Activated CD8-positive, alpha-beta T cell treated with anti-CD3 and anti-CD28 coated beads, Interleukin-2, amount 10 ng/mL, durations not matched to agents 7 days and 5 days (primary cell): ENCODE data around the gene EMP3. TPM values are rescaled to one million over a fixed set of nuclear protein-coding genes. Genes with fewer than 3 reads are reported as not detected.
"Not testable (repeated sequence)": the region's sequence is repeated elsewhere in the genome, so short reads cannot be mapped to it uniquely, and the experiment has no call there.

Experiments
- ATAC-seq: fragments of 150-1000 bp; cut with Tn5 transposase; one replicate; pipeline ENCODE4 v1.10.0; 2021; ENCODE audit warnings: moderate library complexity
- CTCF ChIA-PET: fragments of 350-600 bp; sonication (Branson Sonifier 250); formaldehyde crosslinking; loops from one replicate; lab custom pipeline; 2021; ENCODE audit warnings: antibody characterized with exemption; lab: Charles Lee
- POLR2A ChIA-PET: fragments of 350-600 bp; sonication (Branson Sonifier 250); formaldehyde crosslinking; loops from one replicate; lab custom pipeline; 2021; ENCODE audit warnings: antibody characterized with exemption; lab: Charles Lee
- DNase-seq: peaks from one replicate; pipeline ENCODE4 v3.0.0-alpha.2; 2020
- H3K27ac Mint-ChIP-seq: one replicate; pipeline ENCODE4 v1.8.0; 2021; ENCODE audit warnings: mild to moderate bottlenecking, mixed read lengths
- H3K27me3 Mint-ChIP-seq: one replicate; pipeline ENCODE4 v1.8.0; 2021; ENCODE audit warnings: low read depth, mixed read lengths
- H3K36me3 Mint-ChIP-seq: one replicate; pipeline ENCODE4 v1.8.0; 2021; ENCODE audit warnings: low read depth, mixed read lengths
- H3K4me1 Mint-ChIP-seq: one replicate; pipeline ENCODE4 v1.8.0; 2021; ENCODE audit warnings: low read depth, mixed read lengths
- H3K4me3 Mint-ChIP-seq: one replicate; pipeline ENCODE4 v1.8.0; 2021; ENCODE audit warnings: mild to moderate bottlenecking, mixed read lengths
- H3K9me3 Mint-ChIP-seq: one replicate; pipeline ENCODE4 v1.8.0; 2022; ENCODE audit warnings: mixed read lengths; ENCODE audit not compliant: insufficient read depth
- total RNA-seq, 2 experiments: library from RNA; stranded (reverse); gene quantifications; one replicate each; pipeline ENCODE4 v1.2.3, GENCODE V29; 2021

EMP3 gene, protein sequence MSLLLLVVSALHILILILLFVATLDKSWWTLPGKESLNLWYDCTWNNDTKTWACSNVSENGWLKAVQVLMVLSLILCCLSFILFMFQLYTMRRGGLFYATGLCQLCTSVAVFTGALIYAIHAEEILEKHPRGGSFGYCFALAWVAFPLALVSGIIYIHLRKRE
- total RNA-seq, result 100 to 1,000 TPM; 300 to 320 TPM

- POLR2A ChIA-PET, result interaction anchor here (1.3 to 8.6 kb wide), 2 partner anchors 6 to 122 kb away, joined by 3 to 125 read pairs; no protein-coding TSS in a partner anchor
These were observed at the start of gene EMP3 for GRCh38 chr19:48325265-48325910. TSS of gene EMP3 (plus strand) at chr19:48325552. CDS start at chr19:48326845, 1,293 bp downstream.

DNA sequence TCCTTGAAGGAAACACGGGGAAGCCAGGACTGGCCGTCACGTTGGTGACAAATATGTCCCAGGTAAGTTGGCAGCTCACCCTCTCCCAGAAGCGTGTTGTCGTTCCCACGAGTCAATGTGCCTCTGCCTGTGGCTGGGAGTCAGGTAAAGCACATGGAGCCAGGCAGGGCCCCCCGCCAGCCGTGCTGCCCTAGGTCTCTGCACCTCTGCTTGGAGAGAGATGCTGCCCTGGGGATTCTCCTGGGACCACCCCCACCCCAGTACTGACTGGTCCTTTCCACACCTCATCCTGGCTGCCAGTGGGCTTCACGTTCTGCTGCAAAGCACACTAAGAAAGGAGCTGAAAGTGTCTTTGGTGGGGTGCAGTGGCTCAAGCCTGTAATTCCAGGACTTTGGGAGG lies 45.6 kb upstream of the EMP3 start:
- H3K4me1 Mint-ChIP-seq, result no peaks in the 10 kb centered on the region
- no peaks in the 10 kb centered on the region for H3K36me3 Mint-ChIP-seq
- H3K27me3 Mint-ChIP-seq, result no peaks in the 10 kb centered on the region
- ChIA-PET POLR2A (no interaction called here), CTCF (interaction anchor here (2.0 kb wide), 1 partner anchor 13 kb away, joined by 4 read pairs; no protein-coding TSS in a partner anchor)
- H3K27ac Mint-ChIP-seq, result no peak overlapping the region
- ATAC-seq (no peak), DNase-seq (no peak)
- H3K9me3 Mint-ChIP-seq, result no peaks in the 10 kb centered on the region
- no peak overlapping the region for H3K4me3 Mint-ChIP-seq

More at GRCh38 chr19:48325265-48325910, at the start of gene EMP3:
- Mint-ChIP-seq H3K36me3 (peaks cover 54% of the 10 kb centered on the region), H3K9me3 (peaks cover 3% of the 10 kb centered on the region), H3K27ac (peak within 1 kb of the TSS; percentile 91), H3K4me3 (peak within 1 kb of the TSS; percentile 86), H3K4me1 (peaks cover 83% of the 10 kb centered on the region), H3K27me3 (no peaks in the 10 kb centered on the region)
- ATAC-seq (peak; percentile 35), DNase-seq (peak; percentile 94)
- CTCF ChIA-PET, result interaction anchor here (0.5 to 15.7 kb wide), 3 partner anchors 10 to 165 kb away, joined by 3 to 496 read pairs (median 3); partner anchors contain the start of gene KDELR1

- Mint-ChIP-seq H3K27ac (no peak overlapping the region), H3K4me3 (no peak overlapping the region), H3K27me3 (peaks cover 7% of the 10 kb centered on the region), H3K36me3 (peaks cover 2% of the 10 kb centered on the region), H3K9me3 (no peaks in the 10 kb centered on the region), H3K4me1 (no peaks in the 10 kb centered on the region)
- ChIA-PET CTCF (interaction anchor here (1.3 kb wide), 1 partner anchor 17 kb away, joined by 4 read pairs; no protein-coding TSS in a partner anchor), POLR2A (no interaction called here)
- DNase-seq (no peak), ATAC-seq (no peak)
These were observed 41.4 kb upstream of the EMP3 start for GRCh38 chr19:48283908-48284307.

GRCh38 chr19:48284896-48285295 lies 40.5 kb upstream of the EMP3 start:
- Mint-ChIP-seq H3K27me3 (peaks cover 7% of the 10 kb centered on the region), H3K27ac (no peak overlapping the region), H3K4me1 (no peaks in the 10 kb centered on the region), H3K9me3 (no peaks in the 10 kb centered on the region), H3K4me3 (no peak overlapping the region), H3K36me3 (peaks cover 2% of the 10 kb centered on the region)
- ATAC-seq, result no peak
- POLR2A ChIA-PET, result interaction anchor here (0.6 kb wide), 1 partner anchor 838 kb away, joined by 4 read pairs; no protein-coding TSS in a partner anchor
- DNase-seq, result no peak
- CTCF ChIA-PET, result interaction anchor here (1.3 kb wide), 1 partner anchor 18 kb away, joined by 4 read pairs; no protein-coding TSS in a partner anchor

DNA sequence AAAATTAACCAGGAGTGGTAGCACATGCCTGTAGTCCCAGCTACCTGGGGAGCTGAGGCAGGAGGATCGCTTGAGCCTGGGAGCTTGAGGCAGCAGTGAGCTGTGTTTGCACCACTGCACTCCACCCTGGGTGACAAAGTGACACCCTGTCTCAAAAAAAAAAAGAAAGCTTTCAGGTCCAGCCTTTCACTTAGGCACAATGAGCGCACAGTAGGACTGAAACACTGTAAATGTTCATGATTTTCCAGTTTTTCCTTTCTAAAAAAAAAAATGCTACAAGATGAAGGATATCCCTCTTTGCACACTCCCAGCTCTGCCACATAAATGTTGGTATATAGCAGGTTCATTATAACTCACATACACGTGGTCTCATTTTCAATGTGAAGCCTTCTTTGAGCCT lies 37.6 kb upstream of the EMP3 start:
- peaks cover 8% of the 10 kb centered on the region for H3K4me1 Mint-ChIP-seq
- H3K36me3 Mint-ChIP-seq, result peaks cover 2% of the 10 kb centered on the region
- H3K27me3 Mint-ChIP-seq, result peaks cover 7% of the 10 kb centered on the region
- POLR2A ChIA-PET, result no interaction called here
- no peak overlapping the region for H3K4me3 Mint-ChIP-seq
- no peak for ATAC-seq
- no peak for DNase-seq
- CTCF ChIA-PET, result interaction anchor here (0.9 to 1.8 kb wide), 2 partner anchors 21 to 27 kb away, joined by 3 to 8 read pairs; no protein-coding TSS in a partner anchor
- H3K27ac Mint-ChIP-seq, result no peak overlapping the region
- no peaks in the 10 kb centered on the region for H3K9me3 Mint-ChIP-seq

DNA sequence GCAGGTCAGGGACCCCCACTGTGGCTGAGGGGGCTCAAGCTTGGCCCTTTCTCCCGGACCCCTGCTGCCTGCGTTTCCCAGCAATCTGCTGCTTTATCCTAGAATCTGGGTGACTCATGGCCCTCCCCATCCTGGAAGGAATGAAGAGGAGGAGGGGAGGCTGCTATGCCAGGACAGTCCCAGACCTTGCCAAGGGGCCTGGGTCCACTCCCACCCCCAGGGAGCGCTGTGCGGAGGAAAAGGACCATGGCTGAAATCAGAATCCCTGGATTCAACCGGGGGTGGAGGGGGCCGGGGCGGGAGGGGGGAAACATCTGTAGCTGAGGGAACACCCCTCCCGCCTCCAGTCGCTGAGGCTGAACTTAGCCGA lies 35.0 kb upstream of the EMP3 start:
- POLR2A ChIA-PET, result no interaction called here
- Mint-ChIP-seq H3K27me3 (peaks cover 5% of the 10 kb centered on the region), H3K4me3 (no peak overlapping the region), H3K36me3 (no peaks in the 10 kb centered on the region), H3K27ac (no peak overlapping the region), H3K4me1 (peaks cover 8% of the 10 kb centered on the region), H3K9me3 (no peaks in the 10 kb centered on the region)
- no peak for DNase-seq
- ATAC-seq, result no peak
- CTCF ChIA-PET, result interaction anchor here (0.9 to 3.7 kb wide), 7 partner anchors 13 to 72 kb away, joined by 3 to 40 read pairs (median 5); partner anchors contain the start of gene ZNF114

DNA sequence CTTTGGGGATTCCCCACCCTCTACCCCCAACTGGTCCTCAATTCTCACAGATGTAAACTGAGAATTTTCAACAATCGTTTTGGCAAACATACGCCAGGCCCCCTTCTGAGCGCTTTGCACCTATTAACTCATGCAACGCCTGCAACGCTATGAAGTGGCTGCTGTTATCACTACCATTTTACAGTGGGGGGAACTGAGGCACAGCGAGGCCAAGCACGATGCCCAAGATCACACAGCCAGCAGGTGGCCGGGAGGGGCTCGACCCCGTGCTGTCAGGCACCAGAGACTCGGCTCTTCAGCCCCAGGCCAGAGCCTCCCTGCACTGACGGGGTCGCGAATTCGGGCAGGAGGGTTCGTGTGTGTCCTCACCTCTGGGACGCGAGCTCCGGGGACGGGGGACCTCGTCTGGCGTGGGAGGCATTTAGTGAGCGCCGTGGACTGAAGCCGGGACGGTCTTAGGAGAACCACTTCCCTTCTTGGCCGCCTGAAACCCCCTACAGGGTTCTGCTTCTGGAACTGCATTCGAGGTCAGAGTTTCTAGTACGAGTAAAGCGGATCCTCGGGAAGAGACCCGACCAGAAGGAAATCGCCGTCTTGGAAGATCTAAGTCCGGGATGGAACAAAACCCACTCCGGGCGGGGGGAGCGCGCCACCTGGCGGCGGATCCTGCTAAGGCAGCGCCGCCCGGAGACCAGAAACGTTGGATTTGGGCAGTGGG lies 34.4 kb upstream of the EMP3 start:
- Mint-ChIP-seq H3K4me1 (peaks cover 8% of the 10 kb centered on the region), H3K9me3 (no peaks in the 10 kb centered on the region), H3K4me3 (peak overlapping the region; percentile 70), H3K27me3 (peaks cover 5% of the 10 kb centered on the region), H3K36me3 (no peaks in the 10 kb centered on the region), H3K27ac (no peak overlapping the region)
- ATAC-seq (peak; percentile 80), DNase-seq (peak; percentile 66)
- POLR2A ChIA-PET, result no interaction called here
- CTCF ChIA-PET, result interaction anchor here (0.8 to 3.7 kb wide), 8 partner anchors 13 to 72 kb away, joined by 3 to 40 read pairs (median 4); partner anchors contain the start of gene ZNF114

GRCh38 chr19:48291489-48291815 lies 33.9 kb upstream of the EMP3 start:
- H3K4me3 Mint-ChIP-seq, result peak overlapping the region; percentile 70
- H3K9me3 Mint-ChIP-seq, DNase-seq, H3K4me1 Mint-ChIP-seq, H3K27ac Mint-ChIP-seq, H3K36me3 Mint-ChIP-seq, H3K27me3 Mint-ChIP-seq, ATAC-seq, POLR2A ChIA-PET: not testable (repeated sequence)
- CTCF ChIA-PET, result interaction anchor here (0.8 to 3.7 kb wide), 7 partner anchors 19 to 71 kb away, joined by 4 to 40 read pairs (median 6); partner anchors contain the start of gene ZNF114

GRCh38 chr19:48292798-48293197 lies 32.6 kb upstream of the EMP3 start:
- ChIA-PET POLR2A (interaction anchor here (0.6 kb wide), 1 partner anchor 59 kb away, joined by 3 read pairs; no protein-coding TSS in a partner anchor), CTCF (interaction anchor here (0.9 to 2.0 kb wide), 6 partner anchors 22 to 94 kb away, joined by 3 to 6 read pairs (median 4); no protein-coding TSS in a partner anchor)
- DNase-seq (no peak), ATAC-seq (no peak)
- no peak overlapping the region for H3K4me3 Mint-ChIP-seq
- no peaks in the 10 kb centered on the region for H3K9me3 Mint-ChIP-seq
- no peak overlapping the region for H3K27ac Mint-ChIP-seq
- peaks cover 3% of the 10 kb centered on the region for H3K27me3 Mint-ChIP-seq
- H3K36me3 Mint-ChIP-seq, result no peaks in the 10 kb centered on the region
- H3K4me1 Mint-ChIP-seq, result peaks cover 8% of the 10 kb centered on the region

GRCh38 chr19:48295458-48295857 lies 29.9 kb upstream of the EMP3 start:
- H3K4me1 Mint-ChIP-seq, result peaks cover 8% of the 10 kb centered on the region
- H3K27me3 Mint-ChIP-seq, result no peaks in the 10 kb centered on the region
- H3K27ac Mint-ChIP-seq, result no peak overlapping the region
- ATAC-seq (no peak), DNase-seq (no peak)
- ChIA-PET POLR2A (interaction anchor here (0.6 kb wide), 1 partner anchor 37 kb away, joined by 3 read pairs; no protein-coding TSS in a partner anchor), CTCF (interaction anchor here (0.6 to 1.3 kb wide), 3 partner anchors 19 to 38 kb away, joined by 3 read pairs; no protein-coding TSS in a partner anchor)
- H3K4me3 Mint-ChIP-seq, result no peak overlapping the region
- no peaks in the 10 kb centered on the region for H3K9me3 Mint-ChIP-seq
- no peaks in the 10 kb centered on the region for H3K36me3 Mint-ChIP-seq

DNA sequence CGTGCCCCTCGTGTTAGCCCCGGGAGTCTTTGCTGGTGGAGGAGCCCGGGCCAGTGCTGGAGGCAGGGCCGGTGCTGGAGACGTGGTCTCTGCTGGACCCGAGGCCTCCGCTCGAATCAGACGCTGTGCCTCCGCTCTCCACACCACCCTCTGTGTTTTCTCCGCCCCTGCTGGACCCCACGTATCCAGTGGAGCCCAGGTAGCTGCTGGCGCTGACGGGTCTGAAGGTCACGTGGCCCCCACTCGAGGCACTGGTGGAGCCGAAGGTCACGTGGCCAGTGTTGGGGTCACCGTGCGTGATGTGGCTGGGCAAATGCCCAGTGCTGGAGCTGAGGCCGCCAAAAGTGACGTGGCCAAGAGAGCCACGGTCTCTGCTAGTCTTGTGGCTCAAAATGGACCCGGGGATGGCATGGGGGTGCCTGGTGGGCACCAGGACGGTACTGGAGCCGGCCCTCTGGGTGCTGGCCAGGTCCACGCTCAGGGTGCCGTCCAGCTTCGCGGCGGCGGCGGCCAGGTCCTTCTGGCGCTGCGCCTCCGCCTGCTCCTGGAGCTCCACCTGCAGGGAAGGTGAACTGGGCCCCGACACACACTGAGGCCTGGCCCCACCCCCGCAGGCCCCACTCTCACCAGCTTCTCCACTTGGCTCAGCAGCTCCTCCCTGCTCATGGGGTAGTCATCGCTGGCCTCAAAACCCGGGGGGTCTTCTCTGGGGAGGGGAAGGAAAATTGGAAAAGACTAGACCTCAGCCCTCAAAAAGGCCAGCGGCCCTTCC lies 28.2 kb upstream of the EMP3 start:
- ChIA-PET POLR2A (no interaction called here), CTCF (interaction anchor here (0.9 kb wide), 1 partner anchor 28 kb away, joined by 3 read pairs; no protein-coding TSS in a partner anchor)
- H3K27ac Mint-ChIP-seq, result no peak overlapping the region
- no peaks in the 10 kb centered on the region for H3K9me3 Mint-ChIP-seq
- H3K4me1 Mint-ChIP-seq, result no peaks in the 10 kb centered on the region
- no peaks in the 10 kb centered on the region for H3K36me3 Mint-ChIP-seq
- no peak overlapping the region for H3K4me3 Mint-ChIP-seq
- ATAC-seq, result no peak
- no peak for DNase-seq
- no peaks in the 10 kb centered on the region for H3K27me3 Mint-ChIP-seq
